Measurements from ENCODE around the gene PRR18.

PRR18 gene

DNA sequence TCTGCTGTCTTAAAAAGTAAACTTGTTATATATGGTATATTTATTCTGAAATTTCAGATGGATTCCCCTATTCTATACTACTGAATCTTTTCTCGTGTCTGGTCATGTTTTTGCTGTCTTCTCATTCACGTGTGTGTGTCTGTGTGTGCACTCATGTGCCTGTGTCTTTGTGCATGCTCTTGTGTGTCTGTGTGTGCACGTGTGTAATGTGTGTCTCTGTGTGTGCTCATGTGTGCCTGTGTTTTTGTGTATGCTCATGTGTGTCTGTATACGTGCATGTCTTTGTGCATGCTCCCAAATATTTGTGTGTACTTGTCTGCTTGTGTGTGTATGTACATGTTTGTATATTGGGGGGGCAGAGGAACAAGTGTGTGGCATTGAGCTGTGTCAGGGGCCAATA lies 34.0 kb downstream of the PRR18 start:
- no peak for DNase-seq

- no peak for DNase-seq
Observed at GRCh38 chr6:166271376-166271765, 36.8 kb downstream of the PRR18 start.

- no peak for DNase-seq
Observed at GRCh38 chr6:166270706-166271375, 37.4 kb downstream of the PRR18 start.

GRCh38 chr6:166269301-166270039 lies 38.7 kb downstream of the PRR18 start:
- DNase-seq, result no peak

DNA sequence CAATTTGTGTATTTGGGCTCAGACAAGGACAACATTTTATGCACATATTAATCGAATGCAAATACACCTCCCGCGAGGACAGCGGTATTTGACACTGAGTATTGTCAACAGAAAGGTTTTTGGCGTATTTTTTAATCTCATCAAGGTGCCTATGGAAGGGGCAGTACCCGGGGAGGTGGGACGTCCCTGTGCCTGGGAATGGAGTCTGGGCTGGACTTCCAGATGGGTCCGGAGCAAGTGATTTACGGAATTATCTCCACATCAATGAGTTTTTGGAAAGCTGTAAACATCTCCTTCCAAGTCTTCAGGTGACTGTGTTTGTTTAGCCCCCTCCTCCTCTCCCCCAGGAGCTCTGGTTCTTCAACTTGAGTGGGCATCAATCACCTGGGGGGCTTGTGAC lies 39.8 kb downstream of the PRR18 start:
- DNase-seq, result no peak

DNA sequence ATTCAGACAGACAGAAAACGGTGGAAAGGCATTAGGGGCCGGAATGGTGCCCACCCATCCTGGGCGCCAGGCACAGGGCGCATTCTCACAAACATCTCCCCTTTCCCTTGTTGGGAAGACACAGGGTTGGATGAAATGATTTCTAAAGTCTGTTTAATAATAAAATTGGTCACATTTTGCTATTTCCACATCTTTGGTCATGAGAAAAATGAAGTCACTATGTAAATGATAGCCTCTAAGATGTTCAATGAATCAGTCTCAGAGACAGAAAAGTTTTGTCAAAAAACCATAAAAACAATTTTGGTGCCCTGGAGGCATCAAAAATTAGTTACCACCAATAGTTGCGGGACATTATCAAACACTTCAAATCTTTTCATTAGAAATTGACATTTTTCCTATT lies 40.7 kb downstream of the PRR18 start:
- DNase-seq, result no peak

- DNase-seq, result no peak
Observed at GRCh38 chr6:166266336-166266735, 41.9 kb downstream of the PRR18 start.

DNA sequence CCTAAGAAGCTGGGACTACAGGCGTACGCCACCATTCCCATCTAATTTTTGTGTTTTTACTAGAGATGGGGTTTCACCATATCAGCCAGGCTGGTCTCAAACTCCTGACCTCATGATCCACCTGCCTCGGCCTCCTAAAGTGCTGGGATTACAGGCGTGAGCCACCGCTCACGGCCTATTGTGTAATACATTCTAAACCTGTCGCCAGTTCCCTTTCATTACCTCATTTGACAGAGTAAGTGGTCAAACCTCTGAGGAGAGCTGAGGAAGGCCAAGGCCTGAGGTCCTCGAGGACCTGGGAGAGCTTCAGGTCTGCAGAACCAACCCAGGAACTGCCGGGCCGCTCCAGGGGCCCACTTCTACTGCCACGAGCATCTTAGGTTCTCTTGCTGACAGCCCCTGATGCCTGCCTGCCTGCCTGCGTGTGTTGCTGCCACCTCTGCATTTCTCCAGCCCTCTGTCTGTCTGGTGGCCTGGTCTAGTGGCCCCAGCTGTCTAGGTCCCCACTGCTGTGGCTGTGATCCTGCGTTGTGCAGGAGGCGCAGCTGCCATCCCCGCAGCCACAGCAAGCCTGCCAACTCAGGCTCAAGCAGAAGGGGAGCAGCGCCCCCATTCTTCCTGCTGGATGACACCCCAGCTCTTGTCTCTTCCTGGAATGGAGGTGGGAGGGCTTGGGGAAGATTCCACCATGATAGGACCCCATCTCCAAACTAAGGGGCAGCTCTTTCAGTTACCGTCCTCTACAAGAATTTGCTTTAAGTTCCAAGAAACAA lies 45.3 kb downstream of the PRR18 start:
- DNase-seq, result no peak

DNA sequence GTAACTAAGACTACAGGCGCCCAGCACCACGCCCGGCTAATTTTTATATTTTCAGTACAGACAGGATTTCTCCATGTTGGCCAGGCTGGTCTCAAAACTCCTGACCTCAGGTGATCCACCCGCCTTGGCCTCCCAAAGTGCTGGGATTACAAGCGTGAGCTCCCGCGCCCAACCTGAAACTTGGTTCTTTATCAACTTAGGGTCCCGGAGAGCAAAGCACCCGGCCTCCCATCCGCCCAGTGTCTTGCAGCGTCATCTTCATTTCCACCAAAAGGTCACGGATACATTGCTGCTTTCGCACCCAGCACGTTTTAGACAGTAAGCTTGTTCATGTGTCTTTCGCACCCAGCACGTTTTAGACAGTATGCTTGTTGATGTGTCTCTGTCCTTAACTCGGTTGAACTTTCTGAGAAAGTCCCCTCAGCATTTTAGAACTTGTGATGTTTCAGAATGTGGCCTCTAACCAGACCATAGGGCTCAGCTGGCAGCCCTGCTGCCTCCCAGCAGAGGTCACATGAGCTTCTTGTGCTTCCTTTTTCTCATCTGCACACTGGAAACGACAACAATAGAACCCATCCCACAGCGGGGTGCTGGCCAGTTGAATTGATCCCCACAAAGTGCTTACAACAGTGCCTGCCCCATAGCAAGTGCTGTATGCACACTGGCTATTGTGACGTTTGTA lies 48.8 kb downstream of the PRR18 start:
- no peak for DNase-seq

DNA sequence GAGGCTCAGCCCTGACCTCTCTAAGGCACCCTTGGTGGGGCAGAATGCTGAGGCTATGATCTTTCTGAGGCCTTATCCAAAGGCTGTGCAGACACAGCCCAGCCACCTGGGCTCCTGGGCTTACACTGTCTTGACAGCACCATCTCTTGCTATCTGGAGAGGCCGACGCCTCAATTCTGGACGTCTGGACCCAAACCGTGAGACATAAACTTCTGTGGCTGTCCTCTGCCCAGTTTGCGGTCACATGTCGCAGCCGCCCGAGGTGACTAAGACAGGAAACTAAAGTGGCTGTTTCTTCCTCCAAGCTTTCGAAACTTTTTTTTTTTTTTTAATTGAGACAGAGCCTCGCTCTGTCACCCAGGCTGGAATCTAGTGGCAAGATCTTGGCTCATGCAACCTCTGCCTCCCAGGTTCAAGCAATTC lies 49.3 kb downstream of the PRR18 start:
- DNase-seq, result peak; percentile 26

- DNase-seq, result no peak
Observed at GRCh38 chr6:166257911-166258318, 50.3 kb downstream of the PRR18 start.
